SK-N-SH (cell line): Measurements from ENCODE around the gene WNT2.

Source experiments
- CHD2 ChIP-seq: fragments of 150-350 bp; IDR thresholded peaks from 2 replicates; pipeline ENCODE4 v1.6.1; 2018; ENCODE audit warnings: low read length; ENCODE audit not compliant: partially characterized antibody
- ELF1 ChIP-seq: IDR thresholded peaks from 2 replicates; pipeline ENCODE4 v1.4.0; 2012
- FOSL2 ChIP-seq: IDR thresholded peaks from 2 replicates; pipeline ENCODE4 v1.4.0; 2012; ENCODE audit warnings: low read depth, mild to moderate bottlenecking, moderate library complexity, borderline replicate concordance
- JUND ChIP-seq: IDR thresholded peaks from 2 replicates; pipeline ENCODE4 v1.4.0; 2012
- MXI1 ChIP-seq: IDR thresholded peaks from 2 replicates; pipeline ENCODE4 v1.6.1; 2012; ENCODE audit warnings: mild to moderate bottlenecking, low read depth, low read length, improper control_type of control experiment
- POLR2AphosphoS5 ChIP-seq: IDR thresholded peaks from 2 replicates; pipeline ENCODE4 v1.6.1; 2012; ENCODE audit warnings: low read depth, low read length
- RAD21 ChIP-seq: IDR thresholded peaks from 2 replicates; pipeline ENCODE4 v1.6.1; 2012; ENCODE audit warnings: mild to moderate bottlenecking, low read length
- TAF1 ChIP-seq: IDR thresholded peaks from 2 replicates; pipeline ENCODE4 v1.6.1; 2012; ENCODE audit warnings: low read depth, mild to moderate bottlenecking, low read length, moderate library complexity, borderline replicate concordance
- TCF12 ChIP-seq: IDR thresholded peaks from 2 replicates; pipeline ENCODE4 v1.4.0; 2012
- YY1 ChIP-seq: IDR thresholded peaks from 2 replicates; pipeline ENCODE4 v1.4.0; 2012; ENCODE audit warnings: low read depth, mild to moderate bottlenecking
- TF ChIP-seq, protein P1 (sequence below): fragments of 200-600 bp; sonication (generic); IDR thresholded peaks from 2 replicates; pipeline ENCODE4 v1.6.1; 2017; ENCODE audit warnings: antibody characterized with exemption, mild to moderate bottlenecking, moderate library complexity
- TF ChIP-seq, protein P2 (sequence below): fragments of 150-350 bp; IDR thresholded peaks from 2 replicates; pipeline ENCODE4 v1.6.1; 2017; ENCODE audit warnings: antibody characterized with exemption, low read length, low read depth, borderline replicate concordance
- TF ChIP-seq, protein P3 (sequence below): IDR thresholded peaks from 2 replicates; pipeline ENCODE4 v1.6.1; 2012; ENCODE audit warnings: mild to moderate bottlenecking, low read depth, low read length, moderate library complexity
- TF ChIP-seq, protein P4 (sequence below): IDR thresholded peaks from 2 replicates; pipeline ENCODE4 v1.4.0; 2012; ENCODE audit warnings: low read depth

DNA sequence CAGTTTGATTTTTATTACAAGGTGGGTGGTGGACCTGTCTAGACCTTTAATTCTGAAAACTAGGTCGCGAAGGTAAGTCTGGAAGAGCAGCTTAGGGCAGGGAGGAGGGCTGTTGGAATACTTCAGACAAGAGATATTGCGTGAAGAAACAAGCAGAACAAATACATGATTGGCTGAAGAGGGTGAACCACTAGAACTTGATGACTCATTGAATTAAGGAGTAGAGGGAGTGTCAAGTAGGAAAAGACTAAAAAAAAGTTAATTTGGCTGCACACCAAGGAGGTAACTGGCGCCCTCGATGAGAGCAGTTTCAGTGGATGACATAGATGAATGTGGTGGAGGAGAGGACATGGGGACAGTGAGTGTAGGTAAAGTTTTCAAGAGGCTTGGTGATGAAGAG is 41.3 kb downstream of the WNT2 start:
- TF ChIP-seq JUND, result no peak
- no peak for TF ChIP-seq POLR2AphosphoS5
- TF ChIP-seq CHD2, result no peak
- TF ChIP-seq RAD21, result no peak
- no peak for TF ChIP-seq TAF1
- TF ChIP-seq, protein P1, sequence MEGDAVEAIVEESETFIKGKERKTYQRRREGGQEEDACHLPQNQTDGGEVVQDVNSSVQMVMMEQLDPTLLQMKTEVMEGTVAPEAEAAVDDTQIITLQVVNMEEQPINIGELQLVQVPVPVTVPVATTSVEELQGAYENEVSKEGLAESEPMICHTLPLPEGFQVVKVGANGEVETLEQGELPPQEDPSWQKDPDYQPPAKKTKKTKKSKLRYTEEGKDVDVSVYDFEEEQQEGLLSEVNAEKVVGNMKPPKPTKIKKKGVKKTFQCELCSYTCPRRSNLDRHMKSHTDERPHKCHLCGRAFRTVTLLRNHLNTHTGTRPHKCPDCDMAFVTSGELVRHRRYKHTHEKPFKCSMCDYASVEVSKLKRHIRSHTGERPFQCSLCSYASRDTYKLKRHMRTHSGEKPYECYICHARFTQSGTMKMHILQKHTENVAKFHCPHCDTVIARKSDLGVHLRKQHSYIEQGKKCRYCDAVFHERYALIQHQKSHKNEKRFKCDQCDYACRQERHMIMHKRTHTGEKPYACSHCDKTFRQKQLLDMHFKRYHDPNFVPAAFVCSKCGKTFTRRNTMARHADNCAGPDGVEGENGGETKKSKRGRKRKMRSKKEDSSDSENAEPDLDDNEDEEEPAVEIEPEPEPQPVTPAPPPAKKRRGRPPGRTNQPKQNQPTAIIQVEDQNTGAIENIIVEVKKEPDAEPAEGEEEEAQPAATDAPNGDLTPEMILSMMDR, result no peak
- no peak for TF ChIP-seq FOSL2
- TF ChIP-seq, protein P2, sequence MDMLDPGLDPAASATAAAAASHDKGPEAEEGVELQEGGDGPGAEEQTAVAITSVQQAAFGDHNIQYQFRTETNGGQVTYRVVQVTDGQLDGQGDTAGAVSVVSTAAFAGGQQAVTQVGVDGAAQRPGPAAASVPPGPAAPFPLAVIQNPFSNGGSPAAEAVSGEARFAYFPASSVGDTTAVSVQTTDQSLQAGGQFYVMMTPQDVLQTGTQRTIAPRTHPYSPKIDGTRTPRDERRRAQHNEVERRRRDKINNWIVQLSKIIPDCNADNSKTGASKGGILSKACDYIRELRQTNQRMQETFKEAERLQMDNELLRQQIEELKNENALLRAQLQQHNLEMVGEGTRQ, result no peak
- TF ChIP-seq YY1, result no peak
- TF ChIP-seq ELF1, result no peak
- TF ChIP-seq, protein P3, sequence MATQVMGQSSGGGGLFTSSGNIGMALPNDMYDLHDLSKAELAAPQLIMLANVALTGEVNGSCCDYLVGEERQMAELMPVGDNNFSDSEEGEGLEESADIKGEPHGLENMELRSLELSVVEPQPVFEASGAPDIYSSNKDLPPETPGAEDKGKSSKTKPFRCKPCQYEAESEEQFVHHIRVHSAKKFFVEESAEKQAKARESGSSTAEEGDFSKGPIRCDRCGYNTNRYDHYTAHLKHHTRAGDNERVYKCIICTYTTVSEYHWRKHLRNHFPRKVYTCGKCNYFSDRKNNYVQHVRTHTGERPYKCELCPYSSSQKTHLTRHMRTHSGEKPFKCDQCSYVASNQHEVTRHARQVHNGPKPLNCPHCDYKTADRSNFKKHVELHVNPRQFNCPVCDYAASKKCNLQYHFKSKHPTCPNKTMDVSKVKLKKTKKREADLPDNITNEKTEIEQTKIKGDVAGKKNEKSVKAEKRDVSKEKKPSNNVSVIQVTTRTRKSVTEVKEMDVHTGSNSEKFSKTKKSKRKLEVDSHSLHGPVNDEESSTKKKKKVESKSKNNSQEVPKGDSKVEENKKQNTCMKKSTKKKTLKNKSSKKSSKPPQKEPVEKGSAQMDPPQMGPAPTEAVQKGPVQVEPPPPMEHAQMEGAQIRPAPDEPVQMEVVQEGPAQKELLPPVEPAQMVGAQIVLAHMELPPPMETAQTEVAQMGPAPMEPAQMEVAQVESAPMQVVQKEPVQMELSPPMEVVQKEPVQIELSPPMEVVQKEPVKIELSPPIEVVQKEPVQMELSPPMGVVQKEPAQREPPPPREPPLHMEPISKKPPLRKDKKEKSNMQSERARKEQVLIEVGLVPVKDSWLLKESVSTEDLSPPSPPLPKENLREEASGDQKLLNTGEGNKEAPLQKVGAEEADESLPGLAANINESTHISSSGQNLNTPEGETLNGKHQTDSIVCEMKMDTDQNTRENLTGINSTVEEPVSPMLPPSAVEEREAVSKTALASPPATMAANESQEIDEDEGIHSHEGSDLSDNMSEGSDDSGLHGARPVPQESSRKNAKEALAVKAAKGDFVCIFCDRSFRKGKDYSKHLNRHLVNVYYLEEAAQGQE, result no peak
- TF ChIP-seq MXI1, result no peak
- no peak for TF ChIP-seq TCF12
- TF ChIP-seq, protein P4, sequence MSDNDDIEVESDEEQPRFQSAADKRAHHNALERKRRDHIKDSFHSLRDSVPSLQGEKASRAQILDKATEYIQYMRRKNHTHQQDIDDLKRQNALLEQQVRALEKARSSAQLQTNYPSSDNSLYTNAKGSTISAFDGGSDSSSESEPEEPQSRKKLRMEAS, result no peak
